ENCODE results near the gene PADI2. TPM values are rescaled to one million over a fixed set of nuclear protein-coding genes. Genes with fewer than 3 reads are reported as not detected.

PADI2 gene
- total RNA-seq, 1 donor from 2014 or later = 352 TPM

- DNase-seq (ENCODE audit: low read depth) = peak; percentile 78
Measured at GRCh38 chr1:17059391-17060305, 59.6 kb downstream of the PADI2 start.

- no peak for DNase-seq (ENCODE audit: low read depth)
Measured at GRCh38 chr1:17056551-17056950, 62.7 kb downstream of the PADI2 start.

GRCh38 chr1:17055801-17056200 lies 63.5 kb downstream of the PADI2 start:
- no peak for DNase-seq (ENCODE audit: low read depth)

GRCh38 chr1:17053685-17054410 lies 65.4 kb downstream of the PADI2 start, which contains the start of gene SDHB:
Gene SDHB, minus strand, starts transcription at chr1:17054032. Its CDS starts 13 bp downstream, at chr1:17054019.
- DNase-seq (ENCODE audit: low read depth) = peak; percentile 98

- DNase-seq (ENCODE audit: low read depth) = no peak
Measured at GRCh38 chr1:17053086-17053684, 66.1 kb downstream of the PADI2 start.

GRCh38 chr1:17052641-17053040 lies 66.6 kb downstream of the PADI2 start:
- DNase-seq (ENCODE audit: low read depth) = no peak

- no peak for DNase-seq (ENCODE audit: low read depth)
Measured at GRCh38 chr1:17052038-17052437, 67.2 kb downstream of the PADI2 start.

GRCh38 chr1:17047924-17048323 lies 71.3 kb downstream of the PADI2 start:
- DNase-seq (ENCODE audit: low read depth) = no peak

GRCh38 chr1:17046334-17046657 lies 73.0 kb downstream of the PADI2 start:
- no peak for DNase-seq (ENCODE audit: low read depth)

- peak; percentile 60 for DNase-seq (ENCODE audit: low read depth)
Measured at GRCh38 chr1:17045634-17046333, 73.5 kb downstream of the PADI2 start.

GRCh38 chr1:17045150-17045549 lies 74.1 kb downstream of the PADI2 start:
- DNase-seq (ENCODE audit: low read depth) = no peak

- DNase-seq (ENCODE audit: low read depth) = no peak
Measured at GRCh38 chr1:17043676-17044075, 75.6 kb downstream of the PADI2 start.

- no peak for DNase-seq (ENCODE audit: low read depth)
Measured at GRCh38 chr1:17040135-17040534, 79.1 kb downstream of the PADI2 start.

- no peak for DNase-seq (ENCODE audit: low read depth)
Measured at GRCh38 chr1:17039522-17039921, 79.7 kb downstream of the PADI2 start.

- no peak for DNase-seq (ENCODE audit: low read depth)
Measured at GRCh38 chr1:17033481-17033880, 85.8 kb downstream of the PADI2 start.

- no peak for DNase-seq (ENCODE audit: low read depth)
Measured at GRCh38 chr1:17032741-17033140, 86.5 kb downstream of the PADI2 start.

- no peak for DNase-seq (ENCODE audit: low read depth)
Measured at GRCh38 chr1:17031436-17031835, 87.8 kb downstream of the PADI2 start.

- no peak for DNase-seq (ENCODE audit: low read depth)
Measured at GRCh38 chr1:17030206-17030605, 89.0 kb downstream of the PADI2 start.

- DNase-seq (ENCODE audit: low read depth) = peak; percentile 68
Measured at GRCh38 chr1:17028662-17029188, 90.5 kb downstream of the PADI2 start.

- DNase-seq (ENCODE audit: low read depth) = no peak
Measured at GRCh38 chr1:17027900-17028299, 91.4 kb downstream of the PADI2 start.

GRCh38 chr1:17027403-17027802 lies 91.8 kb downstream of the PADI2 start:
- peak; percentile 15 for DNase-seq (ENCODE audit: low read depth)
